GM19452 (cell line): Measurements from ENCODE around the gene PCGF1.
A peak's percentile ranks its signal among the peaks of the same experiment; 100 is the strongest.

ENCODE experiments used
- ATAC-seq: cut with Tn5 transposase; IDR thresholded peaks from one replicate; pipeline ENCODE4 v1.9.1; 2021; ENCODE audit not compliant: unreplicated experiment

PCGF1 gene

DNA sequence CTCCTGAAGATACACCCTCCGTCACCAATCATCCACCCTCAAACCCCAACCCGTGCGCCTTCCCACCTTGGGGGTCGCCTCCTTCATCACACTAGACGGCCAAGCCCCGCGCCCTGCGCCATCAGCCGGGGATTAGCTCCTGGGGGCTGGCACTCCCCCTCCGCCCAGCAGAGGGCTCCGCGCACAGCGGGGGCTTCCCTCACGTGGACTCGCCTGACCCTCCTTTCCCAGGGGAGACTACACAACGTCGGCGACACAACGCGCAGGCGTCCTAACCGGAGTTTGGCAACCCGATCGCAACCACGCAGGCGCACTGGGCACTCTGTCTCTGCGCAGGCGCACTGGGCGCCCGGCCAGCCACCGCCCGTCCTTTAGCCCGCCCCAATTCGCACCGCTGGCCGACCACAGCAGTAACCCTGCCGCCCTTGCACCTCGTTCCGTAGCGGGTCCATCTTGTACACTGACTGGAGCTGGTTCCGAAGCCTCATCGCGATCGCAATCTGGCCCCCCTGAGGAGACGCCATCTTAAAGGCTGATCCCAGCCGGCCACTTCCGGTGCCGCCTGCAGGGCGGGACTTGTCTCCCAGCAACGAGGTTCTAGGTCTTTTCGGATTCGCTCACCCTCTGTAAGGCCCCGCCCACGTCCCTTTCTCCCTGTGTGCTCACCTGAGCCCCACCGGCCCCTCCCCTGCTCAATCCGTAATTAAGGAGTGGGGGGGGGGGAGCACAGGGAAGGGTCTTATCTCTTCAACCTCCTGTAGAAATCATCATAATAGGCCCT, at the start of gene PCGF1:
Gene PCGF1, minus strand, starts transcription at position 551 of the 781 bp plus-strand sequence. Its CDS starts 27 bp downstream, at position 524.
- ATAC-seq: peak; percentile 86

DNA sequence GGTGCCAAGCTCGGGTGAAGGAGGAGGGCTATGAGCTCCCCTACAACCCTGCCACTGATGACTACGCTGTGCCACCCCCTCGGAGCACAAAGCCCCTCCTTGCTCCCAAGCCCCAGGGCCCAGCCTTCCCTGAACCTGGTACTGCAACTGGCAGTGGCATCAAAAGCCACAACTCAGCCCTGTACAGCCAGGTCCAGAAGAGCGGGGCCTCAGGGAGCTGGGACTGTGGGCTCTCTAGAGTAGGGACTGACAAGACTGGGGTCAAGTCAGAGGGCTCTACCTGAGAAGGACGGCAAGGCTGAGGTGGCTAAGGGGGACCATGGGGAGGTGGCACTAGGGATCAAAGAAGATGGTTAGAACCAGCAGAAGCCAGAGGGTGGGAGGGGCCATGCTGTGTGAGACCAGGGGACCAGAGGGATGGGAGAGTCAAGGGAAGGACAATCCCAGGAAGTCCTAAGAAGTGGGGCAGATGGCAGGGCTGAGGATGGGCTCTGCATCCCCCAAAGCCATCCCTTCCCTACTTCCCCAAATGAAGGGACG, 49.4 kb upstream of the PCGF1 start:
- ATAC-seq: no peak

DNA sequence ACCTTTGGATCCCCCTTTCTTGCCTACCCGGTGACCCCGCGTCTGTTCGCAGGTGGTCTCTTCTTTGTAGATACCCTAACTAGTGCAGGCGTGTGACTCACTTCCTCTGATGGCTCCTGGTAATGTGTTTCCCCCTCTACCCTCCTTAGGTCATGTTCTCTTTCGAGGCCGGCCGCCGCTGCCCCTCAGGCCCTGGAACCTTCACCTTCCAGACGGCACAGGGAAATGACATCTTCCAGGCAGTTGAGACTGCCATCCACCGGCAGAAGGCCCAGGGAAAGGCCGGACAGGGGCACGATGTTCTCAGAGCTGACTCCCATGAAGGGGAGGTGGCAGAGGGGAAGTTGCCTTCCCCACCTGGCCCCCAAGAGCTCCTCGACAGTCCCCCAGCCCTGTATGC, 48.7 kb upstream of the PCGF1 start:
- no peak for ATAC-seq

DNA sequence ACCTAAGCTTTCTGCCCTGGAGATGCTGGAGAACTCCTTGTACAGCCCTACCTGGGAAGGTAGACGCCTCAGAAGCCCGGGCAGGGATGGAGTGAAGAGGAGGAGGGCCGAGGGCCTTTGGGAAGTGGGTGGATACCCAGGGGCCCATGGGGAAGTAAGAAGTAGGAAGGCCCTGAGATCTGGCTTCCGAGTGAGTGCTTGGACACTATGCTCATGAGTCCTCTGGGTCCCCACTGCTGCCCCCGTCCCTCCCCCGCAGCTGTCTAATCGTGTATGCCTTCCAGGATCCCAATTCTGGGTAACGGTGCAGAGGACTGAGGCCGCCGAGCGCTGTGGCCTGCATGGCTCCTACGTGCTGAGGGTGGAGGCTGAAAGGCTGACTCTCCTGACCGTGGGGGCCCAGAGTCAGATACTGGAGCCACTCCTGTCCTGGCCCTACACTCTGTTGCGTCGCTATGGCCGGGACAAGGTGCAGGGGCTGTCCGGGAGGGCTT, 48.2 kb upstream of the PCGF1 start:
- no peak for ATAC-seq

DNA sequence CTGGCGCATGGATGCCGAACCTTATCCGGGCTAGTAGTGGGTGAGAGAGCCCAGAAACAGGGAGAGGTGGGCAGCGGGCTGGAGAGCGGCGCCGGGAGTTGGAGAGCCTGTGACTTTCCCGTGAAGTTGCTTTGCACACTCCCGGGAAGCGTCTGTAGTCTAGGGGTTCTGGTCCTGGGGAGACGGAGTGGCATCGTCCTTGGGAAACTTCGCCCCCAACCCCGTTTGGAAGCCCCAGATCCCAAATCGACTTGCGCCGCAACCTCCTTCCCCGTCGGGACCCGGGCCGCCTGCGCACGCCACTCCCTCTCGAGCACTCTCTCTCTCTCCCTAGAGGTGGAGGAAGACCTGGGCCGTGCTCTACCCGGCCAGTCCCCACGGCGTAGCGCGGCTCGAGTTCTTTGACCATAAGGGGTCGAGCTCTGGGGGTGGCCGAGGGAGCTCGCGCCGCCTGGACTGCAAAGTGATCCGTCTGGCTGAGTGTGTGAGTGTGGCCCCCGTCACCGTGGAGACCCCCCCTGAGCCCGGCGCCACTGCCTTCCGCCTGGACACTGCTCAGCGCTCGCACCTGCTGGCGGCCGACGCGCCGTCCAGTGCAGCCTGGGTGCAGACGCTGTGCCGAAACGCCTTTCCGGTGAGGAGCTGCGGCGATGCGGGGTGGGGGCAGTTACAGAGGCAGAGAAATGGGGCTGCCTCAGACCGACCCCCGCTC, 47.5 kb upstream of the PCGF1 start:
- peak; percentile 48 for ATAC-seq

DNA sequence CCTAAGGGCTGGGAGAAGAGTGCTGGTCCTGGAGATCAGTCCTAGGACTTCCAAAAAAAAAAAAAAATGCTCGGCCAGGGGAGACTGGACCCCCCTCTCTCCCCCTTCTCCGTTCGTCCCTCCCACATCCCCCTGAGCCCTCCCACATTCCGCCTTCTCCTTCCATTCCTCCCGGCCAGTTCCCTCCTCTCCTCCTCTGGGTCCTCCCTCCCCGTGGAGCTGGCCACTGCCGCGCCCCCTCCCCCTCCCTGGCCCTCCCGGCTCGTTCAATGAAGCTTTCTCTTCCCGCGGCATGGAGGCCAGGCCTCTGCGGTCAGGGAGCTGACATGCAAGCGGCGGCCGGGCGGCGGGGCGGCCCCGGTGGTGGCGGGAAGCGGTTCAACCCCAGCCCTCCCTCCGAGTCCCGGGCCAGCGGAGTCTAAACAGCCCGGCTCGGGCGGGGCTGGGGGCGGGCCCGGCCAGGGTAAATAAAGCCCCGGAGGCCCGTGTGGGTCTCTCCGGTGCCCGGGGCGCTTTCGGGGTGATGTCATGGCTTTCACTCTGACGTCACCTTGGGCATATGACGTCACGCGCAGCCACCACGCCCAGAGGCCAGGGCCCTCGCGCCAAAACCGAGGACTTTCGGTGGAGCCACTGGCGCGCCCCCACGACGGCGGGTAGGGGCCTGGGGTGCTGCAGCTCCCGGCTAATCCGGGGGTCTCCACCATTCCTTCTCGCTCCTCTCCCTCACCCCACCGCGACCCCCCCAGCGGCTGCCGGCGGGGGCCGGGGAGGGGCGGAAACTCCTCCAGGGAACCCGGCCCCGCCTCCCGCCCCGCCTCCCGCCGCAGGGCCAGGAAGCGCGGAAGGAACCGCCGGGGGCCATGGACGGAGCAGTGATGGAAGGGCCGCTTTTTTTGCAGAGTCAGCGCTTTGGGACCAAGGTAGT, 46.7 kb upstream of the PCGF1 start, which contains the start of the genes DOK1 and LOXL3:
Gene DOK1, plus strand, starts transcription at position 829 of the 928 bp plus-strand sequence. Its CDS starts 35 bp downstream, at position 864.
Gene LOXL3, minus strand, starts transcription at position 51 of the 928 bp plus-strand sequence. CDS start 1,308 bp downstream, outside the sequence.
- peak; percentile 61 for ATAC-seq

DNA sequence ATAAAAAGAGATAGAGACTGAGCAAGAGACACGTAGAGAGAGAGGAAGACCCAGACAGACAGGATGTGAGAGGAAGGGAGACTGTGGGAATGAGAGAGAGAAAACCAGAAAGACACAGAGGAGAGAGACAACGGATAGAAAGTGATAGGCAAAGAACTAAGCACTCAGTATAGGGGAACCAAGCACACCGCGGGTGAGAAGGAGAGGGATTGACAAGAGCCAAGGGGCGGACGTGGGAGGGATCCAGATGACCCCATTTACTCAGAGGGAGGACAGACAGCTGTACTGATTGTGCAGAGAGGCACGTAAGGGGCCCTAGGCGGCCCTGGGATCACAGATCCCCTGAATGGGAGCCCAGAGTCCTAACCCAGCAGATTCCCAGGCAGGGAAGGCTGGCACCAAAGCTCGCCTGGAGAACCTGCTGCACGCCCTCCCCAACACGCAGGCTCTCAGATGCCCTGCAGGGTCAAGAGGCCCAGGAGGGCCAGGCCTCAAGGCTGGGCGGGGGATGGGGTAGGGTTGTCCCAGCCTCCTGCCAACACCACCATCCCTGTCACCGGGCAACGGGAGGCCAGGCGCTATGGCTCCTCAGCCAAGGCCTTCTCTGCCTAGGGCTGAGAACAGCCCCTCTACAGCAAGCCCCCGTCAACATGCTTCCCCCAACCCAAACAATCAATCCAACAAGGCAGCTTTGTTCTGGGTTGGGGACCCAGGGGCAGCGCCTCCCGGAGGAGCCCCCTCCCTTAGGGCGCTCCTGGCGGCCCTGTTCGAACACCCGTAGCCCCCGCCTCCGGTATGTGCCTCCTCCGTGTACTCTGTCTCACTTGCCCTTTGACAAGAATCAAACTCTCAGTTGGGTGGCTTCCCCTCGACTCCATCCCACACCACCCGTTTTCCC, 45.7 kb upstream of the PCGF1 start:
- ATAC-seq: no peak

DNA sequence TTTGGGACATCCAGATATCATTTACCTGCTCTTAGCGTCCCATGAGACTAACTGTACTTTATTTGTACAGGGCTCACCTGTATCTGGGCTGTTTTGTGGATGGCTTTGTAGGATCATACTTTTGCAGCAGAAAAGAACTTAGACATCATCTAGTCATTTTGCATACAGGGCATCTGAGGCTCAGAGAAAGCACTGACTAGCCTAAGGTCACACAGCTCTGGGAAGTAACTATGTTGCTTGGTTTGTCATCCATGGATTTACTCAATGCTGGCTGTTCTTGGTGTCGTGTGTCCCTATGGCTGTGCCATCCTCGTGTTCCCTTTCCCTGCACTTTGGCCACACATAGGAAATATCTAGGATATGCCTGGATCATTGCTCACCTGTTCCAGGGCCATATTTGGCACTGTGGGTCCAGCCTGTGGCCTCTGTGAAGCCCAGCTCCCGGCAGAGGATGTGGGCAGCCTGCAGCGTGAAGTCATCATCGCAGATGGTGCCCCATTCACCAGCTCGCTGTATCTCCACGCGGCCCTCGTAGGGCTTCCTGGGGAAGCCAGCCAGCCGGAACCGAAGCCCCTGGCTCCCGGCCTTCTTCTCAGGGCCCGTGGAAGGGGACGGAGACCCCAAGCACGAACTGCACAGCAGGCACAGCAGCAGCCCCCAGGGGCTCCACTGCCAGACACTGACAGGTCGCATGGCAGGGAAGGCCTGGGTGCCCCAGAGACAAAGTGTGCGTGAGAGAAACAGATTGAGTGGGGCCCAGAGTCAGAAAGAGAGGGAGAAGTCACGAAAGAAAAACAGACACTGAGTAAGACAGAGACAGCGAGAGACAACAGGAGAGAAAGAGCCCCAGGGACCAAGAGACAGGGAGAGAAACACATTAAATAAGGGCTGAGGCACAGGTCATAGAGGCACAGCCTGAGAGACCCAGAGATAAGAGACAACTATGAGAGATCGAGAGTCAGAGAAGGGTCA, 44.7 kb upstream of the PCGF1 start:
- ATAC-seq: no peak

DNA sequence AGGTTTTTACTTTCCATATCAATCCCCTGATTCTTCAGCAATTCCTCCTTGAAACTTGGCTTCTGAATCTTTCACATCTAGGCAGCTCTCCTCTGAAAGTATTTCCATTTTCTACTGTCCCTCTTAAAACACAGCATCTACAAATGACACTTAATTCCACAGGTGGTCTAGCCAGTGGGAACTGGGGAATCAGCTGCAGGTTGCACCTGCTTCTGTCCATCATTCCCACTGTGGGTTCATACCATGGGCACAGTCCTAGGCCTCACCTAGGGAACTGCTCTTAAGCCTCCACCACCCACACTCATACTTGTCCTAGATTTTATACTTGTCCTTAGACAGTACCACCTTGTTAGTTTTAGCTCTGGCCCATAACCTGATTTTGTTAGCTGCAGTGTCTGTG, 44.0 kb upstream of the PCGF1 start:
- ATAC-seq: no peak

DNA sequence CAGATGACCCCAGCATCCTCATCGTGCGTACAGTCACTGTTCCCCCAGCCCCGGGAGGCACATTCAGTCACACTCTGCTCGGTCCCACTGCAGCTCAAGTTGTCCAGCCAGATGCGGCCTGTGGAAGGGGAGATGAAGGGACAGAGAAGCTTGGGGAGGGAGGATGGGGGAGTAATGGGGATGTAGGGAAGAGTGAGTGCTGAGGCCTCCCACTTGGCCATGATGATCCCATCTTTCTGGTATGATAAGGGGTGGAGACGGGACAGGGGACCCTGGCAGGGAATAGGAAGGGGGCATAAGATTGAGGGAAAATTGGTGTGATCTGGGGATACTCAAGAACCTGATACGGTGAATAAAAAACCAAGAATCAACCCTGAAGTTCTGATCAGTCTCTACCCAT, 42.7 kb upstream of the PCGF1 start:
- ATAC-seq: no peak

DNA sequence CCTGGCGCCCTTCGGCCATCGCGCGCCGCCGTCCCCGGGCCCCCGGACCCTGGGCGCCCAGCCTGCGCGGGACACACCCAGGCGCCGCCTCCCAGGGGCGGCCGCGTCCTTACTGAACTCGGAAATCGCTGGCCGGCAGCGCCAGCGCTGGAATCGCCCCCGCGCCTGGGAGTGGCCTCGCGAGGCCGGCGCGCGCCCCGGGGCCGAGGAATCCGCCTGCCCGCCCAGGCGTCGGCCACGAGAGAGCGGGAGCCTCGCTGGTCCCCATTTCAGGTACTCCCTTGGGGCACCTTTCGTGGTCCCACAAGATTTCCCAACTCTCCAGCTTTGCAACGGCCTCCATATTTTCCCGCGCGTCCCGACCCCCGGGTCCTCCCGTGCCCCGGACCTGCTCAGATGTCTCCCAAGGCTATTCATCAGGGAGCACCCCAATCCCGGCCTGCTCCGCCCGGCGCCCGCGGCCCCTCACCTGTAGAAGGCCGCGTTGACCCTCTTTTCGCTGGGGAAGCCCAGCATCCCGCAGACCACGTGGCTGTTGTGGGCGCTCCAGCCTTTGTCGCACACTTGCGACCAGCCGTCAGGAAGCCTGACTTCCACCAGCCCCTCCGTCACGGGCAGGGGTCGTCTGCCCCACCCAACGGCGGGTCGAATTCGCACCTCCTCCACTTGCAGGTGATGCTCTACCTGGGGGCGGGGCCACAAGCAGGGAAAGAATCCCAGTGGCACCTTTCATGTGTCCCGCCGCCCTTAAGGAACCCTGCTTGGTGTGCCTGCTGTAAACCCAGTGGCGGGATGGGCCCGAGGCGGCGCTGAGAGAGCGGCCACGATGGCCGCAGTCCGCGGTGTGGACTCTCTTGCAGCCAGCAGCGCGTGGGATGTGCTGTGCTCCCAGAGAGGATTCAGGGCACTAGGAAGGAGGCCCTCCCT, 41.7 kb upstream of the PCGF1 start:
- no peak for ATAC-seq

DNA sequence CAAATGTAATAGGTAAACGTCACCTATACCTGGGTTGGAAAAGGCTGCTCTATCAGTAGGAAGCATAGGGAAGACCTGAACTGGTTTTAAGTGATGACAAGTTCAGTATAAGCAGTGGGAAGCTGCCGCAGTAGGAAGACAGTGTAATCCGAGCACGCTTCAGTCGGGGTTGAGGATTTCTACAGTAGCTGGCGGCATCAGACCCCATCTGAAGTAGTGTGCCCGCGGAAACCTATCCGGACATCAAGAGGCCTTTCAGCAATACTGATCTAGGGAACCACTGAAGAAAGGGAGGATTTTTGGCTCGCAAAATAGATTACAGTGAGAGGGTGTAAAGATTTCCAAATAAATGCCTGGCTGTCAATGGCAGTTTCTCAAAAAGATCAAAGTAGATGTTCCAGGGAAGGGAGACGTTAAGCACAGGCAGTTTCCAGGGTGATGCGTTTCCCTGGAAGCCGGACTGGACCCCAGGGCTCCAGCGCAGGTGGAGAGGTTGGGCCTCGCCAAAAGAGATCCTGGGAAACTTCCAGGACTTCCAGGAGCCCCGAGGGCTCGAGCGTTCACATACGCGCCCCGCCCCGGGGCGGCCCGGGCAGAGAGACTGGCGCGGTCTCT, 40.9 kb upstream of the PCGF1 start:
- ATAC-seq: no peak

DNA sequence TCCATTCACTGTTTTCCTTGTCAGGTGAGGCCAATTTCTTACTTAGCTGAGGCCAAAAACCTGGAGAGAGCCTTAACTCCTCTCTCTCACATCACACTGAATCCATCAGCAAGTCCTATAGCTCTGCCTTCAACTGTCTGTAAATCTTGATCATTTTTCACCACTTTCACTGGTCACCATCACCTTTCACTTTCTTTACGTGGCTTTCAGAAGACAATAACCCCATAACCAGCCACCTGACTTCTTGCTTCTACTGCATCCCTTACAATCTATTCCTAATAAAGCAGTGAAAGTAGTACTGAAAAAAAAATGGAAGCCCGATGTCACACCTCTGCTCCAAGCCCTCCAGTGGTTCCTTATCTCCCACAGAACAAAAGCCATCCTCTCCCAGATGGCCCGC, 38.5 kb upstream of the PCGF1 start:
- no peak for ATAC-seq

DNA sequence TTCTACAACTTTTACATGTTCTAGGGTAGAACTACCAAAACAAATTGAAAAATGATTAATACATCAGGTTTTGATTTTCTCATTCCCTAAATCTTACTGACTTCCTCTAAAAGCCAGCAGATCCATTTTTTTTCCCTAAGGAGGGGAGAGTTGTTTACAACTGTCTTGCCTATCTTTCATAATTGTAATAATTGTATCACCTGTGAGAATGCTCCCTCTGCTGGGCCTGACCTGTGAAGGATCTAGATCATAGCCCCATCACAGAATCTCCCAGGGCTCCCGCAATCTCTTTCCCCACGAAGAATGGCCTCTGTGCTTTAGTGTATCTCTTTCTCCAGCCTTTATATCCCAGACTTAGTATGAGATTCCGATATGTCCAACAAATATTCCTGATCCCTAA, 37.1 kb upstream of the PCGF1 start:
- ATAC-seq: no peak

DNA sequence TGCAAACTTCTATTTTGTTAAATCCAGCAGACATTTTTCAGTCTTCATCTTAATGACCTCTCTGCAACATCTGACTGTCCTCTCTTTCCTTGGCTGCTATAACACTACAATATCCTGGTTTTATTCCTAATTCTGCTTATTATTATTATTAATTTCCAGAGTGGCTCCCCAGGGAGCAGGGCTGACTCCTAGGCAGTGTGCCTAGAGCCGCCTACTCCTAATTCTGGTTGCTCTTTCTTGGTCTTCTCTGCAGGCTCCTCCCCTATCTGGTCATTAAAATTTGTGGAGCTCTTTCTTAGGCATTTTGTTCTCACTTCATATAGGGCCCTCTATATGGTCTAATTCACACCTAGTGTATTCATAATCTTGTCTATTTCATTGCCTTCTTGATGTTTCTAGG, 35.5 kb upstream of the PCGF1 start:
- ATAC-seq: no peak

DNA sequence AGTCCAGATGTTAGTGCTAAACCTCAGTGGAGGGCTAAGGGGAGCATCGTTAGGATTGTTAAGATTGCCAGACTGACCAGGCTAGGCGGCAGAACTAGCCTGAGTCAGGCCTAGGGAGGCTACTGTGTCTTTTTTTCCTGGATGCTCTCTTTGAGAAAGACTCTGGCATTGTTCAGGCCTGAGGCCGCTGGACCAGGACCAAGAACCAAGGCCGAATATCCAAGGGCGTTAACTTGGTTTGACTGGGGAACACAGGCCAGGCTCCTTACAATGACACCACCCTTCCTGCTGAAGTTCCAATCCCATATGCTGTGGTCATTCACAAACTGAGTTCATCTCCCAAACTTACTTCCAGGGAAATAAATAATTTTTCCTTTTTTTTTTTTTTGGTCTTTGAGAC, 32.8 kb upstream of the PCGF1 start:
- ATAC-seq: no peak

DNA sequence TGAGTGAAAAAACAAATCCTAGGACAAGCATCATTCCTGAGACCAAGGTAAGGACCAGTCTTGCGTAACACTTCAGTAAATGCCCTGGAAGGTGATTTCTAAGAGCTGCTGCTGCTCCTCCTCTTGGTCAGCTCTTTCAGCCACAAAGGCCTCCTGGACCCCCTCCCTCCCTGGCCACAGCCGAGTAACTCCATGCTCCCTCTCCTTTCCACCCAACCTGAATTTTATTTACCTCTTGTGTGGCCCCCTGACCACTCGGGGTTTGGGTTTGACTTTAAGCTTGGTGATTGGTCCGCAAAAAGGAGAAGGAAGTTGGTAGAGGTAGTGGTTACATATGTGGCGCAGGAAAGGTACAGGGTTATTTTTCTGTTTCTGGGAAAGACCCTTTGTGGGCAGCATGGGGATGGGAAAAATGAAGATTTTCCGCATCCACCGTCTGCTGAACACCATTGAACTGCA, 31.4 kb upstream of the PCGF1 start:
- ATAC-seq: no peak
